ENCODE data around the gene BCL2L2. TPM values are rescaled to one million over a fixed set of nuclear protein-coding genes. Genes with fewer than 3 reads are reported as not detected.

The BCL2L2 gene
- total and polyA plus RNA-seq, 10 of the 15 experiments (the other 5 are each of a cell fraction or from before 2014, with no cell fraction given) = 1.4 to 14.7 (median 7.1) TPM

- peak in 1 of 2 experiments; percentile 70; a peak in 1 of 4 replicates for TF ChIP-seq BHLHE40 (IDR thresholded peaks at IDR 0.05; ENCODE audit: borderline replicate concordance in 1 of 2, low read depth in 2 of 2, low read length in 1 of 2)
- TF ChIP-seq NBN (IDR thresholded peaks at IDR 0.05) = peak; percentile 72
- TF ChIP-seq POLR2AphosphoS5 (IDR thresholded peaks at IDR 0.05; ENCODE audit: low read length) = peak; percentile 80
- 0 out of 2 replicates have a peak, but pooled peaks have one; percentile 21 for TF ChIP-seq FOXK2 (IDR thresholded peaks at IDR 0.05)
- peak; percentile 68; the same call in 1 of the 2 replicates for TF ChIP-seq TAF1 (IDR thresholded peaks at IDR 0.05; ENCODE audit: borderline replicate concordance, low read depth, low read length)
- TF ChIP-seq RELB (IDR thresholded peaks at IDR 0.05; ENCODE audit: low read depth) = peak; percentile 28; the same call in 1 of the 2 replicates
- 0 out of 2 replicates have a peak, but pooled peaks have one; percentile 45 for TF ChIP-seq MLLT1 (IDR thresholded peaks at IDR 0.05)
- TF ChIP-seq POLR2AphosphoS2 (IDR thresholded peaks at IDR 0.05; ENCODE audit: low read depth, low read length) = peak; percentile 83
- TF ChIP-seq RCOR1 (conservative IDR thresholded peaks at IDR 0.05; ENCODE audit: low read depth, low read length) = peak; percentile 53; the same call in 1 of the 2 replicates
- peak in 1 of 2 experiments; percentile 8; a peak in 1 of 4 replicates for TF ChIP-seq IKZF2 (IDR thresholded peaks at IDR 0.05)
- TF ChIP-seq NFYA (IDR thresholded peaks at IDR 0.05; ENCODE audit: borderline replicate concordance, low read depth, low read length) = no peak
- TF ChIP-seq HDGF (IDR thresholded peaks at IDR 0.05) = peak; percentile 92
- TF ChIP-seq ATF7 (IDR thresholded peaks at IDR 0.05; ENCODE audit: low read depth) = 0 out of 2 replicates have a peak, but pooled peaks have one; percentile 23
- 0 out of 2 replicates have a peak, but pooled peaks have one; percentile 11 for TF ChIP-seq PAX5 (IDR thresholded peaks at IDR 0.05; ENCODE audit: borderline replicate concordance, low read depth, low read length)
- peak; percentile 35; the same call in 1 of the 2 replicates for TF ChIP-seq SIN3A (IDR thresholded peaks at IDR 0.05; ENCODE audit: low read depth, low read length)
- TF ChIP-seq MXI1 (IDR thresholded peaks at IDR 0.05; ENCODE audit: low read depth, low read length) = peak; percentile 44
- TF ChIP-seq ELK1 (IDR thresholded peaks at IDR 0.05; ENCODE audit: low read depth, low read length) = no peak
- TF ChIP-seq EGR1 (IDR thresholded peaks at IDR 0.05; ENCODE audit: borderline replicate concordance in 1 of 2, low read depth in 2 of 2, low read length in 2 of 2) = peak in 1 of 2 experiments; percentile 85; a peak in 1 of 3 replicates
- no peak for TF ChIP-seq FOS (IDR thresholded peaks at IDR 0.05; ENCODE audit: borderline replicate concordance, extremely low read depth, insufficient read length)
- TF ChIP-seq IKZF1 (conservative IDR thresholded peaks at IDR 0.05) = no peak; the same call in 1 of the 2 replicates
- peak; percentile 80 for TF ChIP-seq TCF12 (IDR thresholded peaks at IDR 0.05; ENCODE audit: low read depth, low read length)
- no peak for TF ChIP-seq SKIL (IDR thresholded peaks at IDR 0.05; ENCODE audit: low read depth, poor library complexity, severe bottlenecking)
- TF ChIP-seq TCF3 (IDR thresholded peaks at IDR 0.05; ENCODE audit: borderline replicate concordance, insufficient read depth, low read depth, low read length) = peak; percentile 83
Measured at GRCh38 chr14:23302290-23303225, 4.1 kb upstream of the BCL2L2 start, which contains the start of gene PPP1R3E (continued).

Data from GM12878 (cell line).